NCI-H1092 (cell line): Measurements from ENCODE around the gene ATP5MC3.

ENCODE experiments used
- DNase-seq: peaks from one replicate; lab custom pipeline; 2025; lab: John Stamatoyannopoulos, UW

The ATP5MC3 gene

GRCh38 chr2:175167792-175168563 lies 13.5 kb downstream of the ATP5MC3 start, which contains the start of gene ATF2:
ATF2 (minus strand) TSS chr2:175168203; CDS start chr2:175136443, 31,760 bp downstream.
- peak; percentile 97 for DNase-seq

- DNase-seq, result peak; percentile 20
These were observed 14.3 kb downstream of the ATP5MC3 start for GRCh38 chr2:175167076-175167791.

GRCh38 chr2:175166216-175166824 lies 15.2 kb downstream of the ATP5MC3 start:
- no peak for DNase-seq

- no peak for DNase-seq
These were observed 17.3 kb downstream of the ATP5MC3 start for GRCh38 chr2:175164235-175164634.

GRCh38 chr2:175158894-175159293 lies 22.6 kb downstream of the ATP5MC3 start:
- no peak for DNase-seq

- no peak for DNase-seq
These were observed 25.0 kb downstream of the ATP5MC3 start for GRCh38 chr2:175156534-175156933.

GRCh38 chr2:175154661-175155082 lies 26.8 kb downstream of the ATP5MC3 start:
- no peak for DNase-seq

GRCh38 chr2:175152242-175152641 lies 29.3 kb downstream of the ATP5MC3 start:
- no peak for DNase-seq

GRCh38 chr2:175151791-175152190 lies 29.7 kb downstream of the ATP5MC3 start:
- DNase-seq, result no peak

GRCh38 chr2:175147186-175147585 lies 34.3 kb downstream of the ATP5MC3 start:
- DNase-seq, result no peak

GRCh38 chr2:175143678-175144077 lies 37.8 kb downstream of the ATP5MC3 start:
- DNase-seq, result no peak

- no peak for DNase-seq
These were observed 38.3 kb downstream of the ATP5MC3 start for GRCh38 chr2:175143191-175143590.

- no peak for DNase-seq
These were observed 41.2 kb downstream of the ATP5MC3 start for GRCh38 chr2:175140332-175140731.

GRCh38 chr2:175137793-175138192 lies 43.7 kb downstream of the ATP5MC3 start:
- no peak for DNase-seq

- DNase-seq, result no peak
These were observed 44.9 kb downstream of the ATP5MC3 start for GRCh38 chr2:175136334-175137215.

GRCh38 chr2:175135862-175136261 lies 45.6 kb downstream of the ATP5MC3 start:
- DNase-seq, result no peak

- no peak for DNase-seq
These were observed 46.3 kb downstream of the ATP5MC3 start for GRCh38 chr2:175135177-175135576.

- no peak for DNase-seq
These were observed 50.3 kb downstream of the ATP5MC3 start for GRCh38 chr2:175131252-175131651.

GRCh38 chr2:175126661-175127060 lies 54.8 kb downstream of the ATP5MC3 start:
- no peak for DNase-seq
